NCI-H2107 treated with DMSO at 0.1 percent for 48 hours (cell line): ENCODE data around the gene CS.
A peak's percentile ranks its signal among the peaks of the same experiment; 100 is the strongest.

ENCODE experiments used
- DNase-seq: peaks from one replicate; lab custom pipeline; 2025; ENCODE audit not compliant: unreplicated experiment; lab: John Stamatoyannopoulos, UW

Gene CS

DNA sequence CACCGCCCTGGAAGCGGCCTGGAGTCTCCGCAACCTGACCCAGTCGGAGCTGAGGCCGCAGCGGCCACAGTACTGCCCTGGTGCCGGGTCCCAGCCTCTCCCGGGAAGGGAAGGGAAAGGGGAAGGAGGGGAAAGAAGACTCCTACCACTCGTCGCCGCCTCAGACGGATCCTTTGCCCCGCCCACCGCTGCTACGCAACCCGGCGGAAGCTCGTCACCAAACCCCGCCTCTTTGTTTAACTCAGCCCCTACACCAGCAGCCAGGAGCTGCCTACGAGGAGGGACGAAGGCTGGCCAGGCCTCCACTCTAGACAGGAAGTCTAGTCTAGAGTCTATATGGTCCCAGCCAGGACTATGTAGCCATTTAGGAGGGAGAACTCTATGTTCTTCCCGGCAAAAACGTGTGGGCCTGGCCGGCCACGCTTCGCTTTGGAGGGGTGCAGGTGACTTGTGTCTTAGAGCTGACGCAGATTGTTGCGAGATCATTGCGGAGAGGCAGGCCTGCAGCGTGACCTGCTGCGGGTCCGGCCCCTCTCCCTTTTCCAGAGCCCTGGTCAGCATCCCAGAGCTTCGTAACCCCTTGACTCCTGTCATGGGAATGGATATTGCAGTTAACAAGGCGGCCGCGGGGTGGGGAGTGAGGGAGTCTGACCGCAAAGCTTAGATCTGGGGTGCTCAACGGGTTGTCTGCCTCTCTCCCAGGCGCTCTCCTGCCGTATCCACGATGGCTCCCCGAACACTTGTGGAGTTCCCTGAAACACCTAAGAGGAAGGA is 78.2 kb downstream of the CS start, which contains the start of gene RNF41:
Gene RNF41 (minus strand): TSS at position 166 of the 774 bp plus-strand sequence. CDS start 7,875 bp downstream, outside the sequence.
- DNase-seq: peak; percentile 93
